HT1080 (cell line): Measurements from ENCODE around the gene ZFP36L1. TPM values are rescaled to one million over a fixed set of nuclear protein-coding genes. Genes with fewer than 3 reads are reported as not detected.

ENCODE experiments used
- DNase-seq: peaks from one replicate; pipeline ENCODE4 v3.0.0-alpha.2; 2015; ENCODE audit warnings: low read depth
- total RNA-seq: library from RNA; depleted of rRNA; stranded (reverse); fragments of >200 nt; shearing (Covaris generic); gene quantifications from 2 replicates; pipeline ENCODE4 v1.2.3, GENCODE V29; 2014

Gene ZFP36L1
- total RNA-seq, 1 experiment from 2014 or later = 70.7 TPM

DNA sequence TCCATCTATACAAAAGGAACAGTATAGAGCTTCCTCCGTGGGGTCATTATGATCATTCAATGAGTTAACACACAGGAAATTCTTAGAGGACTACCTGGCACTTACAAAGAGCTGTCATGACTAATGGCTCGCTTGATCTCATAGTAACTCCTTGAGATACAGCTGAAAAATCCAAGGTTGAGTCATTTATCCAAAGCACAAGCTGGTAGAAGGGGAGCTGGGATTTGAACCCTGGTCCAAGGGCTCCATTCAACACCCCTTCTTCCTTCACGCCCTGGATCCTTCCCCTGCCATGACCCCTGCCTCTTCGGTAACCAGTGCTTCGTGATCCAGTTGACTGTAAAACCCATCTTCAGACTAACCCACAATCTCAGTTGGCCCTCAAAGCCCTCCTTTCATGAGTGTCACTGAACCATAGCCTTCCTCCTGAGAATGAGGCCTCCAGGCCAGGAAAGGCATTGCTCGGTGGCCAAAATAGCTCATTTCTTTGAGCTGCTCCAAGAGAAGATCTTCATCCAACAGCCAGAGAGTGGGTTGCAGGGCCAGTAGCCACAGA lies 7.8 kb downstream of the ZFP36L1 start:
- DNase-seq = peak; percentile 96

DNA sequence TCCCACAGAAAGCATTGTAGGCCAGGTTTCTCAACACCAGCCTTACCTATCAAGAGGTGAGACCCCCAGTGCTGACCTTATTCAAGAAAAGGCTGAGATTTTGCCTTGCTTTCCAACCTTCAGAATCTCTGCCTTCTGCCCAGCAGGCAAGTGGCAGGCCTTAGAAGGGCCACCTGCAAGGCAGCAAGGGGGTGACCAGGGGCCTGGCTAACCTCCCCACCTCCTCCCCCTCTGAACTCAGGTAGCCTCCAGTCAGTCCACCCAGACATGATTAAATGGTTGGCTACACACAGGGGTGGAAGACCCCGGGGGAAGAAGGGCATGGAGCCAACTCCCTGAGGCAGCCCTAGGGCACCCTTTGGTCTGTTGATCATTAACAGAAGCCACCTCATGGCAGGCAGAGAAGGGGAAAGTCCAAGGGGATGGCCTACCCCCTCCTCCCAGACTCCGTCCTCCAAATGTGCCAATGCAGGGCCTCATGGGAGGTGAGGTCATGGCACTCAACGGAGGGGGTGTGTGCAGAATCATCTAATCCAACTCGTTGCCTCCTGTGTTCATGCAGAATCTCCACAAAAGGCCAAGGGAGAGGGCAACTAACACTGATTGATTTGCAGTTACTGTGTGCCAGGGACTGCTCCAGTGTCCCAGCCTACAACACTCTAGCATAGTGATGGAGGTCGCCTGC lies 8.5 kb downstream of the ZFP36L1 start:
- peak; percentile 82 for DNase-seq

DNA sequence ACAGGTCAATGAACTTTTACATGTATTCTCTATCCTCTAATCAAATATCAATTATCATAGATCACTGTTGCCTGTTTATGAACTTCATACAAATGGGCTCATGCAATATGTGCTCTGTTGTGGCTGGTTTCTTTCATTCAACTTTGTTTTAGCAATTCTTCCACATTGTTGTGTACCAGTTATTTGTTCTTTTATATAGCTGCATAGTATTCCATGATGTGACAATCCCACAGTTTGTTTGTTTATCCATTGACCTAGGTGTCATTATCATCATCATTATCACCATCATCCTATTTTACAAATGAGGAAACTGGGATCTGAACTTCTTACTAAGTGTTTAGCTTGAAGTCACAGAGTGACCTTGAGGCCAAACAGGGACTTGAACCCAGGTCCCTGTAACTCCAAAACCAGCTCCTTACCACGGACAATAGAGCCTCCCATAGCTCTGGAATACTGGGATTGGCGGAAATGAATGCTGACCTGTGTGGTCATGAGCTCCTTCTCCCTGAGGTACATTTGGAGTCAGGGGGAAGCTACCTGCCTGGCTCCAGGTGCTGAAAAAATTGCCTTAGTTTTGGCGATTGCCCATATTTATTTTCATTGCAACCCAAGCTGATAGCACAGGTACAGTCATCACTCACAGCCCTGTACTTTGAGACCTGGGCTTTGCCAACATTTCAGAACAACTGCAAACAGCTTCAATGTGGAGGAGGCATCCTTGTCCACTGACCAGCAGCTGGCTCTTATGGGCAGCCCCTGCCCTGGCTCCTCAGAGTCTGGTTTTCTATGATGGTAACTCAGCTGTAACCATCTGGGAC lies 9.2 kb downstream of the ZFP36L1 start:
- no peak for DNase-seq

DNA sequence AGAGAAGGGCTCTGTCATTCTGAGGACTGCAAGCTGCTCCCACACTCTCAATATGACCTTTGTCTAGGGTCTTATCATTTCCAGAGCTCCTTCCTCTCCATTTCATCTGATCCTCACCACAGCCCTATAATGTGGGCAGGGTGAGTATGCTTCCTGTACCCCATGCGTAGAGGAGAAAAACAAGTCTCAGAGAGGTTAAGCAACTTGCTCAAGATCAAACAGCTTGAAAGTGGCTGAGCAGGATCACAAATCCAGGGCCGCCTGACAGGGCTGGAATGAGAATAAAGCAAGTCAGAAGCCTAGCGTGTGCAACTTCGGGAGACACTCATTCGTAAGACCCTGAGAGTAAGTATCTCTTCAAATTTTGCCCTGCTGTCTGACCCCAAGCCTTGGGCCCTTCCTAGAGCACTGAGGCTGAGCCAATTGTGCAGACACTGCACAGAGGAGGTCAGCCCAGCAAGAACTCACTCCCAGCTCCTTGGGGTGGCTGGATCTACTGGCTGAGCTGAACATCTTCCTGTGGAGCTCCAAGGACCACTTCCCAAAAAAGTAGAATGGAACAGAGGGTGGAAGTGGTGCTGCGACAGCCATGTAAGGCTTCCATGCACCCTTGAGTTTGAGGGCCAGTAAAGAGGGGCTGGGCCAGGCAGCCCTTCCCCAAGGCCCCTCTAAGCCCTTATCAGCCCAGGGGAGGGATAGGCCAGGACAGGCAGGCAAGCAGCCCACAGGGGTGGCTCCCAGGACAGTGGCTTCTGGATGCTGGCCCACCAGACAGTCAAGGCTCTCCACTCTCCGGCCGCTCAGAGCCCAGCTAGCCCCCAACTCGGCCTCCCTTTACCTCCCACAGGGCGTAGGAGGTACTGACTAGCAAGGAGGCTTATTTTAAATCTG lies 10.5 kb downstream of the ZFP36L1 start:
- DNase-seq = no peak

DNA sequence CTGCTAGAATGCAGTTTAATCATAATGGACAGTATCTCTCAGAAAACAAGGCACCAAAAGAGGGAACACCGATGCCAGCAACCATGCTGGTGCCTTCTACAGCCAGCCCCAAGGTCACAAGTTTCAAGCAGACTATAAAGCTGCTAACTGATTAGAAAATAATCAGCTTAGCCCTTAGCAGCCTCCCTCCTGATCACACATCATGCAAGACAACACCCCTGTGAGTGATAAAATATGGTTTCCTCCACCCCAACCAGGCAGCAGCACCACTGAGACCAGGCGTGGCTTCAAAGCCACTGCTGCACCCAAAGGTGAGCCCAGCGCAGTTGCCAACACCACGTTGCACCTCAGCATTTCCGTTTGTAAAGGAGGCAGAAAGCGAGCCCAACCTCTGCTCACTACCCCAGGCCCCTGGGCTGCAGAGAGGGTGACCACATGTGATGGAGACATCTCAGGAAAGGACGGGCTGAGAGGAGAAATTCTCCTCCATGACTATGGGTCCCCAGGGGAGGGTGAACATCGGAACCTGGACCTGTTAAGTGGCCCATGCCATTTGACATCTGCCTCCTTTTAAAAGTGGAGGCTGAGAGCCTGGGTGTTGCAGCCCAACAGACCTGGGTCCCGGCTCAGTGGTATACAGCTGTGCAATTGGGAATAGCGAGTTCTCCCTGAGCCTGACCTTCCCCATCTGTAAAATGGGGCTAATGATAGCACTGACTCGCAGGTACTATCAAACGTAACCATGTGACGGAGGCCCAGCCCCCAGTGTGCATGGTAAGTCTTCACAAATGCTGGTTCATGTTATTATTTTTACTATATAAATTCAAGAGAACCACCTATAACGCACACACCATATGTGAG lies 11.5 kb downstream of the ZFP36L1 start:
- DNase-seq = no peak

DNA sequence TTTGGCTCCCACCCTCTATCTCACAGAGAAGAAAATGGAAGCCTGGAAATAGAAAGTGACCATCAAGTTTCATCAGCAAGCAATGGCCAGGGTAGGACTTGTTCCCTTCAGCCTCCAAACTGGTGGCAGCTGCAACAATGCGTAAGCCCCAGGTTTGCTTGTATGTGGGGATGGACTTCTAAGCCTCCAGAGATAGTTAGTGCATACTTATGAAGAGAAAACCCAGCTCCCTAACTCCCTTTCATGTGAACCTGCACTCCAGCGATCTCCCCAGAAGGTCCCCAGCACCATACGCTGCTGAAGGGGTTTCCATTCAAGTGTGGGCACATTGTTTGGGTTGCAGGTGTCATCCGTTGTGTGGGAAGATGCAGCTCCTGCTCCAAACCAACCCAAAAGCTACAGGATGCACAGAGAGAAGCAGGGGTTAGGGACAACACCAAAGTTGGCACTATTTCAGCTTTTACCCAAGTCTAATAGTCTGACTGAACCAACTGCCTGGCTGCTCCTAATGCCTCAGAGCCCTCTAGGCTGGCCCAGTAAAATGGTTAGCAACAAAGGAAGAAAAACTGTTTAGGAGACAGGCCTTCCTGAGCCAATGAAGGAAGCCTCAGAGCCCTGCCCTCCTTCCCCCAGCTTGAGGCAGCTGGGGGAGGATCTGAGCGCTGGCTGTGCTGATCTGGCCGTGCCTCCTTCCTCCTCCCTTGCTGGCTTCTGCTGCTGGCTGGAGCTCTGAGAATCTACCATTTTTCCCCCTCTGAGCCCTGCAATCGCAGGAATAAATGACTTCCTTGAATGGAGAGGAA lies 12.3 kb downstream of the ZFP36L1 start:
- peak; percentile 60 for DNase-seq

DNA sequence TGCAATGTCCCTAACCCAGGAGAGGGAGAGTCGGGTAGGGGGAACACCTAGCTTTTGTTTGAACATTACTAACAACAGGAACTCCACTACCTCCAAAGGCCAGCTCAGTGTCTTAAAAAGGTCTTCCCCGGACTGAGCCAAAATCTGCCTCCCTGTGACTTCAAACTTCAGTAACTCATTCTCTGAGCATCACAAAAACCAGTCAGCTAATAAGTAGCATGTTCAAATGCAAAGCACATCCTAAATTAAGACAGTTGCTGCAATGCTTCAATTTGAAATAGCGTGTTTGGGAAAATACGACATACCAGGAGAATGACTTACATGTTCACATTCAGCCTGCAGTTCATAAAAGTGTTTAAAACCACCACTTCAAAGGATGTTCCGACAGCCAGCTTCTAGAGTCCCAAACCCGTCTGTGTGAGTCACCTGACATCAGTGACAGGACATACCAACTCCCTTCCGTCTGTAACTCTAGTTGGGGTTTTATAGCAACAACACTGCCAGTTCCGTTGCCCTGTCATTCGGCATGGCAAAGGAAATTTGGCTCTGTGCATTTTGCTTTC lies 13.0 kb downstream of the ZFP36L1 start:
- peak; percentile 97 for DNase-seq

DNA sequence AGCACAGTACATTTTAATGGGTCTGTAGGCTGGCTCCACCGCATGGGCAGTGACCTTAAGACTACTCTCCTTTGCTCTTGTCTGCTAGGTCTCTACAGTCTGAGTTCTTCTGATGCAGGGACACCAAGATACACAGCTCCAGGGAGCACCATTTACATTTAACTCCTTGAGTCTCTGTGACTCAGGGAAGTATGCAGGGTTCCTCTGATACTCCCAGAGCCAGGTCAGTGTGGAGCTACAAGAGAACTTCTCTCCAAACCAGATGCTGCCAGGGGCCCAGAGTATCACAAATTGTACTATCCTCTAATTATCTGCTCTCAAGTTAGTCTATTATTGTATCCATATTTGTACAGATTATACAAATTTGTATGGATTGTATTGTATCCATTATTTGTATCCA lies 15.2 kb downstream of the ZFP36L1 start:
- no peak for DNase-seq

DNA sequence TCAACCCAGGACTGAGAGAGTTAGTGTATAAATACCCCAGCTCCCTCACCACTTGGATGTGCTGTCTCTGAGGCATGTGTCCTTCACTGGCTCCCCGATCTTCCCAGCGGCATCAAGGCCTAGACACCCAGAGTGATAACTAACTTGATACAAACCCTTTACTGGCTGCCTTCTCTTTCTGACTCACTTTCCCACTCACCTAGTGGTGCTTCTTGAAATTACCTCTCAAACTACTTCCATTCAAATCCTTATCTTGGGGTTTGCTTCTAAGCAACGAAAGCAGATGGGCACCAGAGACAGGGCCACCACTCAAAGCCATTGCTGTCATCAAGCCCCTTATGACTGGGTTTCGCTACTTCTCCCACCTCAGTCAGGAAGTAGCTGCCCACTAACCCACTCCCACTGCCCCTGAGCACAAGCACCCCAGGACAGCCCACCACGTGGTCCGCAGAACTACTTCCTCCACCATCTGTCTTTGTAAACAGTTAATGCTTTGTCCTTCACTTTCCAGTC lies 17.2 kb downstream of the ZFP36L1 start:
- no peak for DNase-seq

DNA sequence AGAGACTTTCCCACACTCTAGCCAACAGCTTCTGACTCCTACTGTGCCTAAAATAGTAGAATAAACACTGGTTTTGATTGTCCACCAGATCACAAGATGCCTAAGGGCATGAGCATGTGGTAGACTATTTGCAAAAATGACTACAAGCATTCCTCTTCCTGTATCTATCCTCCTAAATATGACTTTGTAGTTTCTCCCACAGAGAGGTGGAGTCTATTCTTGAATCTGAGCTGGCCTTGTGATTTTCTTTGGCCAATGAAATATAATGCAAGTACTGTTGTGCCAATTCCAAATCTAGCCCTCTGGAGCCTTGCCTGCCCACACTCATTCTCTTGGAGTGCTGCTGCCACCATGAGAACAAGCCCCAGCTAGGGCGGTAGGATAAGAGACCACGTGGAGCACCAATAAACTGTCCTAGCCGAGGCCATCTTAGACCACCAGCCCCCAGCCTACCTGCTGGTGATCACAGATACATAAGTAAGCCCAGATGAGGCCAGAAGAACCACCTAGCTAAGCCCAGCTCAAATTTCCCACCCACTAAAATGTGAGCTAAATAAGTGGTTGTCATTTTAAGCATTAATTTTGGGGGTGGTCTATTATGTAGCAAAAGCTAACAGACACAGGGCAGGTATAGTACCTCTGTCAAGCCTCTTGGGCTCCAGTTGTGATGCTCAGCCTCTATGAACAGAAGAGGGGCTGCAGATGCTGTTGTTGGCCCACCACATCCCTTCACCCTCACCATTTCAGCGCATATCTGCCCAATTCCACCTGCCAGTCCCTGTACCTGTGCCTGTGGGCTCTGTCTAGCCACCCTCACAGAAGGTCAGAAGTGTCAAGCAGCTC lies 17.9 kb downstream of the ZFP36L1 start:
- DNase-seq = peak; percentile 79

DNA sequence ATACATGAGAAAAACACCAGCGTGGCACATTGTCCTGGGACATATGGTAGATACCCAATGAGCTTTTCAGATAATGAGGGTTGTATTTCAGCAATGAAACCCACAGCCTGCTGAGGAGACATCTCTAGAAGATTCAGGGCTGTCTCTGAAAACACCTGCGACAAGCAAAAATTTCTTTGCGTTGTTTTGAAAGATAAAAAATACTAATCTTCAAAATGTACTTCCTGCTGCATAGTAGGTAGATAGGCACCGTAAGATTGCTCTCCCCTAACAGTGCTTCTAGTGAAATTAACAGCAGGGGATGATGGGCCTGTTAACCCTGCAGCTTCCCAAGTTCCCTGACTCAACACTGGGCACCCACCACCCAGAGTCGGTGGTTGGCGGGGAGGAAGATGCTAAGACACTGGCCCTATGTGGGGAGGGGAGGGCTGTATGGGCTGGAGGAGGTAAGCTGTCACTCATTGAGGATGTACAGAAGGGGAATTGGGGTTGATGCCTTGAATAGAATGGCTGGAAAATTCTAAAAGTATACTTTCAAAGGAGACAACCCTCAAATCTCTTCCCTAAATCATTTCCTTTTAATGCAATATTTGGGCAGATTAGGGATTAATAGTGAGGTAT lies 20.0 kb downstream of the ZFP36L1 start:
- no peak for DNase-seq

DNA sequence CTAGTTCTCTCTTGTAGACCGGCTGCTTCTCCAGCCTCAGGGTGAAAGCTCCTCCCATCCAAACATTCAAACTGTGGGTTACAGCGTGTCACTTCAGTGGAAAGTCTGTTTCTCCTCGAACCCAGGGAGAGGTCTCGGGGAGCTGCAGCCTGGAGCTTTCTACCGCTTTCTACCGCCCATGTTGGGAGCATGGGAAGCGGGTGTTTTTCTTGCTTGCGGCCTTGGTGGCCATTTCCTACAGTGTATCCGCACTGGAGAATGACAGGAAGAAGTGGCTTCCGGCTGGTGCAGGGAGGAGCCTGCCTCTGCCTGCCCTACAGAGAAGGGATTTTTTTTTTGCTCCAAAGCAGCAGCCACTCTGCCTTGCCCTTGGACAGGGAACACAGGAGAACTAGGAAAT lies 21.2 kb downstream of the ZFP36L1 start:
- no peak for DNase-seq

DNA sequence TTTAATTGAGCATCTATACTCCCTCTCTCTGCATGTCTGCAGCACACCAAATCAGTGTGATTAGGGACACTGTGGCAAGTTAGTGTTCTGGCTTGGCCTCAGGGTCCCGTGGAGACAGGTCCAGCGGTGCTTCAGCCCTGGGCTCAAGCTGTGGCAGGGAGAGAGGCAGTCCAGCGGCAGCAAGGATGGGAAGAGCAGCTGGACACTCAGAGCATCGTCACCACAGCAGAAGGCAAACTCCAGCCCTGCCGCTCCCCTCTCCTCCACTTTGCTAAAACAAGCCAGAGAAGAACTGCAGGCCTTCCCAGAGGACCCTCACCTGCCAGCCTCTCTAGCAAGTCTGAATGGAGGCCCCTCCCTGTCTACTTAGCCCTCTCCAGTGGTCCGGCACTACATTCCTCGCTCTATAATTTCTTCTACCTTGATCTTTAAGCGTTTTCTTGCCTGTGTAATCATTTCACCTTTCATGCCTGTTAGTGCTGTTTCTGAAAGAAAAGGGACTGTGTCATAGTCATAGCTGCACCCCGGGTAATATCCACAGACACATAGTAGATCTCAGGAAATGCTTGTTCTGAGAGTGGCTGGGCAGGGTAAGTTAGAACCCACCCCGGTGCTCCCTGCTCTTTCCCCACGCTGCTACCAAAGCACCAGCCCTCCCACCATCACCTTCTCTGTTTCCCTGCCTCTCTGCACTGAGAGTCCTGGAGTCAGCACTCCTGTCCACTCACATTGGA lies 22.1 kb downstream of the ZFP36L1 start:
- DNase-seq = no peak

DNA sequence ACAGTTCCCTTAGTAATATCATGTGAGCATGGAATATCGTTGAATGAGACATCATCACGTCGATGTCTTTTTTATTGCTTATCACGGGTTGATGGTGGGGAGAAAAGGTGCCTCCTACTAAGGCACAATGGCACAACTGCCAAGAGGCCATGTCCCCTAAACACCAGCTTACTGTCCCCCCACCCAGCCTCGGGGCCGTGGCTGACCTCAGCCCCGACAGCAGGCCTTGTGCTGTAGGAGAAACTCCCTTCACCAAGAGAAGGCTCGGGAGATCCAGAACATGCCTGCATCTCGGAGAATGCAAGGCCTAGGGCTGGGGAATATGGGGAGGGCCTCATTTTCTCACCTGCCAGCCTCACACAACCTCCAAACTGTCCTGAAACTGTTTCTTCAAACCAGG lies 22.8 kb downstream of the ZFP36L1 start:
- no peak for DNase-seq

DNA sequence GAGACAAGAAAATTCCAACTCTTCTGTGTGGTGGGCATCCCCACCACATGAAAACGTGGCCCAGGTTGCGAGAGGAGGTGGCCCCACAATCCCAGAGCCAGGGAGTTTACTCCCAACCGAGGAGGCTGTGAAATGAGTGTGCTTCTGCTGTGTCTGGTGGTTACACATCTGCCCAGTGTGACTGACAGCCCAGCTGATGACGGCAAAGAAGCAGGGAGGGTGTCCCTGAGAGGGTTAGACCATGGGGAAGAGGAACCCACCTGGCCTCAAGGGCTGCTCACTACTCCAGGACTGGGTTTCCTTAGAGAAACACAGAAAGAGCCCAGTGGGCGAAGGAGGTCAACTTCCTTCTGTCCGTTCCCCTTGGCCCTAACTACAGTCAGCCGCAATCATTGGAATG lies 24.6 kb downstream of the ZFP36L1 start:
- no peak for DNase-seq

DNA sequence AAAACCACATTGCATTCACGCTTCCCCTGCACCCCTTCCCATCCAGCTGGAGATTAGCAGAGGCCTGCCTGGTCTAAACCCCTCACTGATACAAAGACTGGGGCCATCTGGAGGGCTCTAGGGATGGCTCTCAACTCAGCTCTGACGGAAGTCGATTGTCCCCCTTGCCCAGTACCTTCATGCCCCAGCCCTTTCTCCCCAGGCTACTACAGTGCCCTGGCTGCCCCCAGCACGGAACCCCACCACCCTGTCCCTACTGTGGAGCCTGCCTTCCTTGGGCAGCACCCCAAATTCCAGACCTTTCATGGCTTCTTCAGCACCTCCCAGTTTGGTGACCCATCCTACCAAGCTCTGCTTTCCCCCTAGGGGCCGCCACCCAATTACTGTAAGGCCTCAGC lies 25.6 kb downstream of the ZFP36L1 start:
- no peak for DNase-seq
